HepG2 (cell line): ENCODE measurements around the gene CCDC57. TPM values are rescaled to one million over a fixed set of nuclear protein-coding genes. Genes with fewer than 3 reads are reported as not detected.
A peak's percentile ranks its signal among the peaks of the same experiment; 100 is the strongest.

Experiments
- ATF3 ChIP-seq: sonication (generic); formaldehyde crosslinking; IDR thresholded peaks from 2 replicates; pipeline ENCODE4 v1.4.0; 2020; ENCODE audit warnings: missing genetic modification reagents
- BCL6 ChIP-seq: IDR thresholded peaks from 2 replicates; pipeline ENCODE4 v1.6.1; 2016; ENCODE audit warnings: missing genetic modification reagents, missing compliant biosample characterization
- FOSL1 ChIP-seq: sonication (generic); formaldehyde crosslinking; IDR thresholded peaks from 2 replicates; pipeline ENCODE4 v1.9.0; 2021; ENCODE audit warnings: missing genetic modification reagents, borderline replicate concordance
- FOXO4 ChIP-seq: sonication (generic); formaldehyde crosslinking; conservative IDR thresholded peaks from 2 replicates; pipeline ENCODE4 v1.8.1; 2023; ENCODE audit warnings: missing genetic modification reagents
- ISX ChIP-seq: sonication (generic); formaldehyde crosslinking; conservative IDR thresholded peaks from 2 replicates; pipeline ENCODE4 v1.5.0; 2020; ENCODE audit warnings: missing genetic modification reagents
- MTERF4 ChIP-seq: sonication (generic); formaldehyde crosslinking; IDR thresholded peaks from 2 replicates; pipeline ENCODE4 v1.8.0; 2023; ENCODE audit warnings: mild to moderate bottlenecking, missing genetic modification reagents
- NR1H2 ChIP-seq: sonication (generic); formaldehyde crosslinking; IDR thresholded peaks from 2 replicates; pipeline ENCODE4 v1.8.1; 2022; ENCODE audit warnings: low read depth, missing genetic modification reagents, borderline replicate concordance
- SCMH1 ChIP-seq: sonication (generic); formaldehyde crosslinking; IDR thresholded peaks from 2 replicates; pipeline ENCODE4 v1.9.0; 2021; ENCODE audit warnings: missing genetic modification reagents, mild to moderate bottlenecking, borderline replicate concordance
- TERF1 ChIP-seq: sonication (generic); formaldehyde crosslinking; IDR thresholded peaks from 2 replicates; pipeline ENCODE4 v1.8.0; 2022; ENCODE audit warnings: mild to moderate bottlenecking, missing genetic modification reagents, moderate library complexity
- TGIF2 ChIP-seq: IDR thresholded peaks from 2 replicates; pipeline ENCODE4 v1.6.1; 2016; ENCODE audit warnings: control low read depth, missing compliant biosample characterization
- TOPORS ChIP-seq: sonication (generic); formaldehyde crosslinking; IDR thresholded peaks from 2 replicates; pipeline ENCODE4 v1.8.0; 2023; ENCODE audit warnings: mild to moderate bottlenecking, missing genetic modification reagents
- ZFP82 ChIP-seq: sonication (generic); formaldehyde crosslinking; IDR thresholded peaks from 2 replicates; pipeline ENCODE4 v1.5.1; 2020; ENCODE audit warnings: mild to moderate bottlenecking, missing genetic modification reagents, borderline replicate concordance
- ZNF10 ChIP-seq: sonication (generic); formaldehyde crosslinking; IDR thresholded peaks from 2 replicates; pipeline ENCODE4 v1.4.0; 2020; ENCODE audit warnings: mild to moderate bottlenecking, low read depth, missing genetic modification reagents, borderline replicate concordance
- ZNF20 ChIP-seq: sonication (generic); formaldehyde crosslinking; IDR thresholded peaks from 2 replicates; pipeline ENCODE4 v1.4.0; 2020; ENCODE audit warnings: mild to moderate bottlenecking, moderate library complexity, missing genetic modification reagents
- ZNF460 ChIP-seq: sonication (generic); formaldehyde crosslinking; IDR thresholded peaks from 2 replicates; pipeline ENCODE4 v1.5.1; 2020; ENCODE audit warnings: missing genetic modification reagents, mild to moderate bottlenecking, borderline replicate concordance
- ZNF496 ChIP-seq: sonication (generic); formaldehyde crosslinking; IDR thresholded peaks from 2 replicates; pipeline ENCODE4 v1.8.1; 2023; ENCODE audit warnings: mild to moderate bottlenecking, moderate library complexity, missing genetic modification reagents; ENCODE audit not compliant: insufficient replicate concordance
- ZNF546 ChIP-seq: sonication (generic); formaldehyde crosslinking; conservative IDR thresholded peaks from 2 replicates; pipeline ENCODE4 v1.8.1; 2023; ENCODE audit warnings: mild to moderate bottlenecking, missing genetic modification reagents
- ZNF609 ChIP-seq: sonication (generic); formaldehyde crosslinking; IDR thresholded peaks from 2 replicates; pipeline ENCODE4 v1.4.0; 2020; ENCODE audit warnings: mild to moderate bottlenecking, missing genetic modification reagents, borderline replicate concordance
- ZNF7 ChIP-seq: IDR thresholded peaks from 2 replicates; pipeline ENCODE4 v1.6.1; 2016; ENCODE audit warnings: missing biosample characterization, missing genetic modification reagents
- ZNF772 ChIP-seq: sonication (generic); formaldehyde crosslinking; IDR thresholded peaks from 2 replicates; pipeline ENCODE4 v1.5.0; 2020; ENCODE audit warnings: mild to moderate bottlenecking, missing genetic modification reagents
- ZNF792 ChIP-seq: IDR thresholded peaks from 2 replicates; pipeline ENCODE4 v1.6.1; 2016
- polyA plus RNA-seq, 8 experiments: library from polyadenylated mRNA; depleted of rRNA in 3 of 8; stranded (reverse) in 7 of 8; unstranded in 1 of 8; fragments of >200 nt; fragmentation: Illumina TruSeq in 4 of 8; extraction: Trizol in 4 of 8; gene quantifications; 2 replicates each; pipeline versions ENCODE4 v1.2.1 to v1.2.3, GENCODE V29; 2011 to 2016; ENCODE audit warnings: low read depth in 4 of 8, missing spikeins in 1 of 8, mixed read lengths in 1 of 8; ENCODE audit not compliant: insufficient read depth in 1 of 8
- total RNA-seq, 5 experiments: library from RNA; depleted of rRNA; stranded (reverse); fragments of >200 nt; fragmentation: Illumina TruSeq; extraction: Trizol; gene quantifications; 2 replicates each; pipeline ENCODE4 v1.2.3, GENCODE V29; 2016; ENCODE audit warnings: low read depth in 1 of 5

CCDC57 gene
- total and polyA plus RNA-seq, 2 of the 13 experiments (the other 11 are each of a cell fraction or from before 2014, with no cell fraction given) = 59.3 to 59.9 TPM

- TF ChIP-seq ZNF772 (CRISPR knock-in tag) = peak; percentile 30; the same call in 1 of the 2 replicates
- no peak for TF ChIP-seq ATF3 (CRISPR knock-in tag)
- TF ChIP-seq ZNF792 (CRISPR knock-in tag) = no peak
- no peak for TF ChIP-seq ZFP82 (CRISPR knock-in tag)
- no peak for TF ChIP-seq ZNF20 (CRISPR knock-in tag)
- no peak for TF ChIP-seq TERF1 (CRISPR knock-in tag)
- no peak; the same call in 1 of the 2 replicates for TF ChIP-seq TGIF2
- TF ChIP-seq ZNF460 (CRISPR knock-in tag) = no peak
- TF ChIP-seq ISX (CRISPR knock-in tag) = no peak
- no peak for TF ChIP-seq ZNF496
- TF ChIP-seq FOSL1 (CRISPR knock-in tag) = no peak
- peak; percentile 100 for TF ChIP-seq NR1H2 (CRISPR knock-in tag)
- TF ChIP-seq SCMH1 (CRISPR knock-in tag) = no peak
- TF ChIP-seq FOXO4 = no peak
- no peak; the same call in 1 of the 2 replicates for TF ChIP-seq ZNF546 (CRISPR knock-in tag)
- TF ChIP-seq MTERF4 (CRISPR knock-in tag) = peak; percentile 36; the same call in 1 of the 2 replicates
- no peak for TF ChIP-seq ZNF10 (CRISPR knock-in tag)
- no peak for TF ChIP-seq ZNF7 (CRISPR knock-in tag)
- TF ChIP-seq BCL6 (CRISPR knock-in tag) = no peak
- TF ChIP-seq ZNF609 (CRISPR knock-in tag) = no peak
- no peak for TF ChIP-seq TOPORS
Measured at GRCh38 chr17:82098939-82099763, 113.5 kb downstream of the CCDC57 start (continued).
